ENCODE measurements around the gene KREMEN2.
A peak's percentile ranks its signal among the peaks of the same experiment; 100 is the strongest.
"Not testable (repeated sequence)": the region's sequence is repeated elsewhere in the genome, so short reads cannot be mapped to it uniquely, and the experiment has no call there.

Gene KREMEN2

GRCh38 chr16:2943716-2944115, 20.4 kb upstream of the KREMEN2 start:
- DNase-seq = not testable (repeated sequence)

- no peak for DNase-seq
These were observed 17.4 kb upstream of the KREMEN2 start for GRCh38 chr16:2946649-2947048.

GRCh38 chr16:2948807-2949704, 15.0 kb upstream of the KREMEN2 start:
- no peak for DNase-seq

DNA sequence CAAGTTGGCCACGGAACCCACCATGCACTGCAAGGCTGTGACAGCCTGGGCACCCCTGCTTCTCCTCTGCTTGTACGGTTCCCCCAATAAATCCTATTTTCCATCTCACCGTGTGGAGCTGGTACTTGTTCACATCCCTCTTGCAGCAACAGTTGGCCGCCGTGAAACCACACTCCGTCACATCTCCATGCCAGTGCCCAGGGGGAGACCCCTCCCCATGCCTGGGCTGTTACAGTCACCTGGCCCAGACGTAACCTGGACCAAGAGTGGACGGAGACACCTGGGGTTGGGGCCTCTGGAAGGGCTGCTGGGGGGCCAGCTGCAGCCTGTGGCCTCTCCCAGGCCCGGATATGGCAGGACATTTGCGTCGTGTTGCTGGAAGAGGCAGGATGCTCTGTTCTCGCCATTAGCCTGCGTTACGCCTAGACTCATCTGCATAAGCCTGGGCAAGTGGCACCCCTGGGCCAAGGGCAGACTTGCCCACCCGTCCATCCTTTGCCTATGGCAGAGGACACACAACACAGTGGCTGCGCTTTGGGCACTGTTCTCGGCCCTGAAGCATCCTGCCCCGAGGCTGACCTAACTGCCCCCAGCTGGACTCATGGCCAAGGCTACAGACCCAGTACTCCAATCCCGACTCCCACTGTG, 14.2 kb upstream of the KREMEN2 start:
- no peak for DNase-seq

GRCh38 chr16:2950353-2950724, 13.7 kb upstream of the KREMEN2 start:
- DNase-seq = no peak

DNA sequence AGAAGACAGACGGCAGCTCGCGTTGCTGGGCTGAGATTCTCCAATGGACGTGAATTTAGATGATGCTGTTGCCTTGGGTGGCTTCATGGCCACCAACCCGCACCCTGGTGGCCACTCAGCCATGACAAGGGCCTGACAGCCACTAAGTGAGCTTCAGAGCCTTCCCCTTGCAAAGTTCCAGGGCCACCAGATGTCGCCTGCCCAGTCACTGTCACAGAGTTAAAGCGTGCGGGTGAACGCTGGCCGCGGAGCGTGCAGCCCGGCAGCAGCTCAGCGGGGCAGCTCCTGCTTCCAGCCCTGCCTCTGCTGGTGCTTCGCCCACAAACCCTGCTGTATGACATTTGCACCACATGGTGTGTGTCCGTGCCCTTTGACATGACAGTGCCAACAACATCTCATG, 13.3 kb upstream of the KREMEN2 start:
- DNase-seq = no peak

- DNase-seq = no peak
These were observed 11.4 kb upstream of the KREMEN2 start for GRCh38 chr16:2952679-2953078.

DNA sequence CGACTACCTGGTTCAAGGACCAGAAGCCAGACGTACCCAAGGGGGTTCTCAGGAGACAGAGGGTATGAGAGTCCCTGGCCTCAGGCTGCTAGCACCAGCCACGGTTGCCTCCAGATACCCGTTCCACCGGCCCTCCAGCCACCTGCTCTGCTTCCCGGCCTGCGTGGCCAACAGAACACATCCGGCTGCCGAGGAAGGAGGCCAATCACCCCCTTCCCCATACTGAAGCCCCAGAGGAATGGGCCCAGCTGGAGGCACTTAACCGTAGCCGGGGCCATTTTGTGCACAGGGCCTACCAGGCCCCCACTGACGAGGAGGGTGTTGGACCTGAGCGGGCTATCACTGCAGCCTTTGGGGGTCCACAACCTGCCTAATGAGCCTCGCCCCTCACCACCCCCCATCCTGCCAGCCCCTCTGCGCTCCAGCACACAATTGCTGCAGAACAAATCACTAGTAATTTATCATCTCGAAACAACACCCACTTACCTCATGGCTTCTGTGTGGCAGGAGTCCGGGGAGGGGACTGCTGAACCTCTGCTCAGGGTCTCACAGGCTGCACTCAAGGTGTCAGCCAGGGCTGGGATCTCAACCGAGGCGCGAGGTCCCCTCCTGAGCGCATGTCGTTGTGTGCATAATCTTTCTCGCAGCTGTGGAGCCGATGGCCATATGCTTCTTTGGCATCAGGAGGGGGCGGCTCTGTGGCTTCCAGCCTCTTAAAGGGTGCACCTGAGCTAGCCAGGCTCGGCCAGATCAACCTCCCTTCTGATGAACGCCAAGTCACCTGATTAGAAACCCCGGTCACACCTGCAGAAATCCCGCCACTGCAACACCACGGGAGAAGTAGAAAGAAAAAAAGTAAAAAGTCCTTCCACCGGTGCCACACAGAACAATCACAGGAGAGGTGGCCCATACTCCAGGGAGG, 10.1 kb upstream of the KREMEN2 start:
- DNase-seq = no peak

- no peak for DNase-seq
These were observed 9.3 kb upstream of the KREMEN2 start for GRCh38 chr16:2954656-2955381.

DNA sequence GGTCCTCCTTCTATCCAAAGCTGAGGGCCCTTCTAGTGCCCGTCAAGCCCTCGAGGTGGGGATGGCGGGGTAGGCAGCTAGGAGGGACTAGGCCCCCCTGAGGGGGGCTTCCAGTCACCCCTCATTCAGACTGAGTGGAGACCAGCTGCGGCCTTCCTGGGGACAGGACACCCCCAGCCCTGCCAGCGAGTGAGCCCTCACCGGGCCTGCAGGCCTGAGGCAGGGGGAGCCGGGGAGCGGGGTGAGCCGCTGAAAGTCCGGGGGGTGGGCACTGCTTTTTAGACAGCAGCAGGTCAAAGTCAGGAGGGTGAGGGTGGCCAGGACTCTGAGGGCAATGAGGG, 8.7 kb upstream of the KREMEN2 start:
- no peak for DNase-seq

GRCh38 chr16:2955779-2956578, 8.1 kb upstream of the KREMEN2 start:
- DNase-seq = no peak

GRCh38 chr16:2956579-2956956, 7.5 kb upstream of the KREMEN2 start:
- no peak for DNase-seq

DNA sequence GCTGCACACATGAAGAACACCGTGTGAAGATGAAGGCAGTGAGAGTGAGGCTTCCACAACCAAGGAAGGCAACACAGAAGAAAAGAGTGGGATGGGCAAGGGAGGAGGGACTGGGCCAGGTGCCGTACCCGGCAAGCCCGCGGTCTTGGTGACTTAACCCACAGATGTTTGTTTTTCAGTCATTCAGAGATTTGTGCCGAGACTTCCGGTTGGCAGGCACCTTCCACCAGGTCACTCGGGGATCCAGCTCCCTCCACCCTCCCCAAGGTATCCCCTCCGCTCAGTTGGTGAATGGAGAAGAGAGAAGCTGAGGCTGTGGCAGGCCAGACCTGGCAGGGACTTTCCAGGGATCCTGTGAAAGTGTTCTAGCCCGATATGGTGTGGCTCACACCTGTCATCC, 4.9 kb upstream of the KREMEN2 start:
- no peak for DNase-seq

- DNase-seq = no peak
These were observed 3.7 kb upstream of the KREMEN2 start for GRCh38 chr16:2960183-2961010.

DNA sequence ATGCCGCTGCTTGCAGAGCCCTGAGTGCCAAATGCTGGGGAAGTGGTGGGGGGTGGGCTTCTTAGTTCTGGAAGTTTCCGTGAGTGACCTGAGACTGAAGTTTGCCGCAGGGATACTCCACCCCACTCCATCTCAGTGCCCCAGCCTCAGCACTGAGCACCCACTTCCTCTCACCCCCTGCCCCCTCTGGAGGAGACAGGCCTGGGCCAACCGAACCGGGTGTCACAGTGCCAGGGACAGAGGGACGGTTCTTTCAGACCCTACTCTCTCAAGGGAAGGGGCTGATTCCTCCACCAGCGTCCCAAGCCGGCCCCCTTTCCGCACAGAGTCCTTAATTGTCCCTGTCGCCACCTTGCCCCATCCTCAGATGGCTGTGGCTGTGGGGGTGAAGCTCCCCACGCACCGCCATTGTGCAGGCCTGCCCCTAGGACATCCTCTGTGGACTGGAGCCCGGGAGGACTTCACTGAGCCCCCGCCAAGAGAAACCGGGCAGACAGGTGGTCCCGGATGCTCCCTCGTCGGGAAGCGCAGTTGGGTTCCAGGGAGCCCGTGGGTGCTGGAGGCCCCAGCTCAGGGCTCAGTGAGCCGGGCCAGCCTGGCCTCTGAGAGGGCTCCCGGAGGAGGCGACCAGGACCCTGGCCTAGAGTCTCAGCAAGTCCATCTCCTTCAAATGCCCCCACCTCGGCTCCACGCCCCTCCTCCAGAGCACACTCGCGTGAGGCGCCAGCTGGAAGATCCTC, 1.6 kb upstream of the KREMEN2 start:
- DNase-seq = no peak

- DNase-seq = no peak
These were observed 877 bp upstream of the KREMEN2 start for GRCh38 chr16:2963074-2963722.

DNA sequence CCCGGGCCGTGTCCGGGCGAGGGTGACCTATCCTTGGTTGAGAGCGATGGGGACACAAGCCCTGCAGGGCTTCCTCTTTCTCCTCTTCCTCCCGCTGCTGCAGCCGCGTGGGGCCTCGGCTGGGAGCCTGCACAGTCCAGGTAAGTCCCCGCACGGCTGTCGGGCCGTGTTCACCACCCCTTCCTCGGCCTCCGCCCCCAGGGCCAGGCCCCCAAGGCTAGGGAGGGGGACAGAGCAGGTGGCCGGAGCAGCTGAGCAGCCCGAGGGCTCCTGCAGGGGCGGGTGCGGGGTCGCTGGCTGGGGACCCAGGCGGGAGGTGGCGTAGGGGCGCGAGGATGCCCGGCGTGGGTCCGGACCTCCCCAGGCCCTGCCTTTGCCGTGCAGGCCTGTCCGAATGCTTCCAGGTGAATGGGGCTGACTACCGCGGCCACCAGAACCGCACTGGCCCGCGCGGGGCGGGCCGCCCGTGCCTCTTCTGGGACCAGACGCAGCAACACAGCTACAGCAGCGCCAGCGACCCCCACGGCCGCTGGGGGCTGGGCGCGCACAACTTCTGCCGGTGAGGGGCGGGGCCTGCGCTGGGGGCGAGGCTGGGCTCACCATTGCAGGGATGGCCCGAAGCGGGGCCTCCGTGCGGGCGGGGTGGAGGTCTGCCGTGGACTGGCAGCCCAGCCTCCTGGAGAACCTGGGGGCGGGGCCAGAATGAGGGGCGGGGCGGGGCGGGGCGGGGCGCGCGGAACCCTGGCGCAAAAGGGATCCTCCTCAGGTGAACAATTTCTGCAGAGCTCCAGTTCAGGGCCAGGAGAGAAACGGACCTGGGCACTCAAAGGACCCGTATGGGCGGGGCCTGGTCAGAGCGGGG, 631 bp downstream of the KREMEN2 start:
- DNase-seq = peak; percentile 80

DNA sequence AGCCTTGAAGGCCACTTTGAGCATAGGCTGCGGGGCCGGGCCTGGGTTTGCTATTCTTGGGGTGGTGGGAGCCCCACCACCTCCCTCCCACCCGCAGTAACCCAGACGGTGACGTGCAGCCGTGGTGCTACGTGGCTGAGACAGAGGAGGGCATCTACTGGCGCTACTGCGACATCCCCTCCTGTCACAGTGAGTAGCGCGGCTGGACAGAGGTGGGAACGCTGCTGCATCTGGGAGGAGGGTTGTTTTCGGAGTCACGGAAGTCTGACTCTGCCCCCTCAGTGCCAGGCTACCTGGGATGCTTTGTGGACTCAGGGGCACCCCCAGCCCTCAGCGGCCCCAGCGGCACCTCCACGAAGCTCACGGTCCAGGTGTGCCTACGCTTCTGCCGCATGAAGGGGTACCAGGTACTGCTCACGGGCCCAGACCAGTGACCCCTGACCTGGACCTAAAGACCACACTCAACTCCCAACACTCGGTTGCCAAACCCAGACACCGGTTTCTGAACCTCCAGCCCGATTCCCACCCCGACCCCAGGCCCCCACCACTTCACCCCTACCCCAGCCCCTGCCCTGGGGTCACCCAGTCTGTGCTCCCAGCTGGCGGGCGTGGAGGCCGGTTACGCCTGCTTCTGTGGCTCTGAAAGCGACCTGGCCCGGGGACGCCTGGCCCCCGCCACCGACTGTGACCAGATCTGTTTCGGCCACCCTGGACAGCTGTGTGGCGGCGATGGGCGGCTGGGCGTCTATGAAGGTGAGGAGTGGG, 2.1 kb downstream of the KREMEN2 start:
- no peak for DNase-seq
